ENCODE results near the gene SUPV3L1. TPM values are rescaled to one million over a fixed set of nuclear protein-coding genes. Genes with fewer than 3 reads are reported as not detected.

Gene SUPV3L1
- total RNA-seq, 4 donors from 2014 or later: 18.5 to 35.0 (median 30.6) TPM

GRCh38 chr10:69217119-69217754 lies 37.2 kb downstream of the SUPV3L1 start:
- Histone ChIP-seq H3K4me3 (no peak overlapping the region), H3K4me1 (peaks cover 0 to 7% of the 10 kb centered on the region in 2 donors), H3K9me3 (no peaks in the 10 kb centered on the region), H3K27ac (no peak overlapping the region), H3K27me3 (no peaks in the 10 kb centered on the region), H3K36me3 (no peaks in the 10 kb centered on the region)
- no peak for TF ChIP-seq POLR2A (IDR thresholded peaks at IDR 0.05)
- no peak for TF ChIP-seq CTCF (IDR thresholded peaks at IDR 0.05)
- intact Hi-C loops (cut with DNase I; ENCODE audit: low total_unique reads): no loop called here
- no peak for DNase-seq

GRCh38 chr10:69218831-69219230 lies 38.8 kb downstream of the SUPV3L1 start:
- Histone ChIP-seq H3K4me1 (peaks cover 0 to 9% of the 10 kb centered on the region in 2 donors), H3K9me3 (no peaks in the 10 kb centered on the region), H3K27me3 (no peaks in the 10 kb centered on the region), H3K27ac (no peak overlapping the region), H3K4me3 (no peak overlapping the region), H3K36me3 (no peaks in the 10 kb centered on the region)
- no peak for DNase-seq
- TF ChIP-seq CTCF (IDR thresholded peaks at IDR 0.05) (no peak), POLR2A (IDR thresholded peaks at IDR 0.05) (no peak)
- intact Hi-C loops (cut with DNase I; ENCODE audit: low total_unique reads): no loop called here

GRCh38 chr10:69220041-69220451 lies 40.0 kb downstream of the SUPV3L1 start, which contains the start of gene HKDC1:
HKDC1 (plus strand) TSS chr10:69220332; CDS start chr10:69220436, 104 bp downstream.
- no peaks in the 10 kb centered on the region for H3K36me3 ChIP-seq
- no peak within 1 kb of the TSS for H3K4me3 ChIP-seq
- TF ChIP-seq POLR2A (IDR thresholded peaks at IDR 0.05) (no peak), CTCF (IDR thresholded peaks at IDR 0.05) (no peak)
- peaks cover 0 to 9% of the 10 kb centered on the region in 2 donors for H3K4me1 ChIP-seq
- no peaks in the 10 kb centered on the region for H3K27me3 ChIP-seq
- intact Hi-C loops (cut with DNase I; ENCODE audit: low total_unique reads): no loop called here
- H3K27ac ChIP-seq: no peak within 1 kb of the TSS
- DNase-seq: no peak
- H3K9me3 ChIP-seq: no peaks in the 10 kb centered on the region

GRCh38 chr10:69220507-69220906 lies 40.5 kb downstream of the SUPV3L1 start:
- intact Hi-C loops (cut with DNase I; ENCODE audit: low total_unique reads): no loop called here

More at GRCh38 chr10:69220507-69220906, 40.5 kb downstream of the SUPV3L1 start:
- Histone ChIP-seq H3K27ac (no peak overlapping the region), H3K4me1 (peaks cover 0 to 9% of the 10 kb centered on the region in 2 donors), H3K9me3 (no peaks in the 10 kb centered on the region), H3K27me3 (no peaks in the 10 kb centered on the region), H3K4me3 (no peak overlapping the region), H3K36me3 (no peaks in the 10 kb centered on the region)
- TF ChIP-seq CTCF (IDR thresholded peaks at IDR 0.05) (no peak), POLR2A (IDR thresholded peaks at IDR 0.05) (no peak)
- no peak for DNase-seq

Measured in uterus (tissue), 4 donors.